Left ventricle myocardium inferior (tissue), 1 donor: ENCODE results near the gene ROBO2. TPM values are rescaled to one million over a fixed set of nuclear protein-coding genes. Genes with fewer than 3 reads are reported as not detected.

Source experiments
- DNase-seq: peaks from one replicate; pipeline ENCODE4 v3.0.0-alpha.2; 2020
- H3K27ac ChIP-seq: fragments of 200-600 bp; replicated peaks from 2 replicates; pipeline ENCODE4 v1.8.0; 2021
- H3K27me3 ChIP-seq: fragments of 200-600 bp; 2 replicates; pipeline ENCODE4 v1.8.0; 2021; ENCODE audit warnings: low read depth
- H3K36me3 ChIP-seq: fragments of 200-600 bp; 2 replicates; pipeline ENCODE4 v1.8.0; 2021
- H3K4me1 ChIP-seq: fragments of 200-600 bp; 2 replicates; pipeline ENCODE4 v1.8.0; 2021
- H3K4me3 ChIP-seq: fragments of 200-600 bp; 2 replicates; pipeline ENCODE4 v1.8.0; 2021; ENCODE audit warnings: mild to moderate bottlenecking, moderate library complexity
- H3K9me3 ChIP-seq: fragments of 200-600 bp; replicated peaks from 2 replicates; pipeline ENCODE4 v1.8.0; 2021
- intact Hi-C: fragments of 100-400 bp; cut with micrococcal nuclease; formaldehyde crosslinking; loops from one replicate; pipeline ENCODE4 v1.11.0; 2022
- total RNA-seq: library from RNA; stranded (reverse); fragmentation: NEBNext Ultra II Directional; extraction: Animal tissue kit (Norgen Biotek cat#: 25700); gene quantifications from one replicate; pipeline ENCODE4 v1.2.1, GENCODE V29; 2021
- TF ChIP-seq, protein P1 (sequence below): fragments of 200-600 bp; IDR thresholded peaks from 2 replicates; pipeline ENCODE4 v1.8.0; 2021; ENCODE audit warnings: antibody characterized with exemption, mild to moderate bottlenecking, borderline replicate concordance
- donor health status: DM: no; HTN: yes; CAD: no; lungs with severe emphysema.

The ROBO2 gene
- total RNA-seq, 1 donor from 2014 or later, result 0.19 TPM

DNA sequence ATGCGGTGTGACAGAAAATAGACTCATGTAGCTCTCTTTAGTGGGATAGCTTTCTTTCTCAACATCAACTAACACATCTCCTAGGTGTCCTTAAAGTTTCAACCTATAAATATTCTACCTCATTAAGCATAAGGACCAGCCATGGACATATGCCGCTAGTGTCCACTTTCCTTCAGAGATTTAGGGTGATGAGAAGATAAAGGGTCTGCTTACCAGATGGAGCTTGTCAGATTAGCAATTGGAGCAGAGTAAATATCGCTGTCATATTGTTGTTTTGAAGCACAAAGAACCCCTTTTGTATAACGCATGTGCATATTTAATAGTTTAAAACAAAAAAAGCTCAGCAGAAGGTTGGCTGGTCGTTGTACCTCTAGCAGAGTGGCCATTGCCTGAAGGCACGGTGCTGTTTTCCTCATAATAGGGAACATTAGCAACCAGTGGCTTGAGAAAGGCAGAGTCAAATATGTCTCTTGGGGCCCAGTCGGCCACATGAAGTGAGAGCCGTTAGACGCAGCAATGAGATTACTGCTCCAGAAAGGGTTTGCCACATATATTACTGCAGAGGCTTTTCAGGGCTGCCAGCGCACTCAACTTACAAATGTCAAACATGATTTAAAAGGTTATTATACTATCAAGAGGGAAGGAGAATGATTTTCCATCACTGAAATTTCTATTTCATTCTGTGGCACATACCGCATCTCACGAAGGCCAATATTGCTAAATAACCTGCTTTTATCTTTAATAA is 264.2 kb downstream of the ROBO2 start:
- TF ChIP-seq, protein P1, sequence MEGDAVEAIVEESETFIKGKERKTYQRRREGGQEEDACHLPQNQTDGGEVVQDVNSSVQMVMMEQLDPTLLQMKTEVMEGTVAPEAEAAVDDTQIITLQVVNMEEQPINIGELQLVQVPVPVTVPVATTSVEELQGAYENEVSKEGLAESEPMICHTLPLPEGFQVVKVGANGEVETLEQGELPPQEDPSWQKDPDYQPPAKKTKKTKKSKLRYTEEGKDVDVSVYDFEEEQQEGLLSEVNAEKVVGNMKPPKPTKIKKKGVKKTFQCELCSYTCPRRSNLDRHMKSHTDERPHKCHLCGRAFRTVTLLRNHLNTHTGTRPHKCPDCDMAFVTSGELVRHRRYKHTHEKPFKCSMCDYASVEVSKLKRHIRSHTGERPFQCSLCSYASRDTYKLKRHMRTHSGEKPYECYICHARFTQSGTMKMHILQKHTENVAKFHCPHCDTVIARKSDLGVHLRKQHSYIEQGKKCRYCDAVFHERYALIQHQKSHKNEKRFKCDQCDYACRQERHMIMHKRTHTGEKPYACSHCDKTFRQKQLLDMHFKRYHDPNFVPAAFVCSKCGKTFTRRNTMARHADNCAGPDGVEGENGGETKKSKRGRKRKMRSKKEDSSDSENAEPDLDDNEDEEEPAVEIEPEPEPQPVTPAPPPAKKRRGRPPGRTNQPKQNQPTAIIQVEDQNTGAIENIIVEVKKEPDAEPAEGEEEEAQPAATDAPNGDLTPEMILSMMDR, result no peak
- Histone ChIP-seq H3K27ac (no peak overlapping the region), H3K27me3 (no peaks in the 10 kb centered on the region), H3K4me1 (no peaks in the 10 kb centered on the region), H3K4me3 (no peak overlapping the region), H3K36me3 (no peaks in the 10 kb centered on the region), H3K9me3 (no peaks in the 10 kb centered on the region)
- DNase-seq, result no peak
- intact Hi-C loops, result no loop called here

DNA sequence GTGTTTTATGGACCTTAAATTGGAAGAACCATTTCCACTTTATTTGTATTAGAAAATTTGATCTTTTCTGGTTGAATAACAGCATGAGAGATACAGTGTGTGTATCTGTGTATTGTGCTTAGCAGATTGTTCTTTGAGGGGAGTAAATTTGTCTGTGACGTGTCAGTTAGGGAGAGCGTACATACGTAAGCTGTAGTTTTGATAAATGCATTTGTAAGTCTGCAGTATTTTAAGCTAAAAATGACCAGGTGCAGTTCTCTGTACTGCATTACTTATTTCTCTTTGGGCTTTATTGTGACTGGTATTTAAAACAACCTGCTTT is 264.8 kb downstream of the ROBO2 start:
- Histone ChIP-seq H3K27me3 (no peaks in the 10 kb centered on the region), H3K27ac (no peak overlapping the region), H3K4me1 (no peaks in the 10 kb centered on the region), H3K36me3 (no peaks in the 10 kb centered on the region), H3K4me3 (no peak overlapping the region), H3K9me3 (no peaks in the 10 kb centered on the region)
- intact Hi-C loops, result no loop called here
- DNase-seq, result no peak
- TF ChIP-seq, protein P1, result no peak

DNA sequence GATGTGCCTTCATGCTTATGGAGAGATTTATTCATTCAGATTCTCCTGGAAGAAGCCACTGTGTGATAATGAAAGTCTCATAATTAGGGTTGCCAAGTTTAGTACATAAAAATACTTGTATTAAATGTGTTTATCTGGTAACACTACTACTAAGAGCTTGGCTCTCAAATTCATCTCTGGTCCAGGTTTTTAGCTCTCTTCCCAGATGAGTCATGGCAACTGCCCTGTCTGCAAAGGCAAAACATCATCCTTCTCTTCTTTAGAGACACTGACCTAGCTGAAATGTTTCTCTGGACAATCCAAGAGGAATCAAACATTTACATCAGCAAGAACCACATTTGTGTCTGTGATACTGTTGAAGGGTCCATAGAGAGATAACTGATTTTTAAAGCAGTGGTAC is 269.6 kb downstream of the ROBO2 start:
- H3K4me3 ChIP-seq, result no peak overlapping the region
- no peak for DNase-seq
- H3K4me1 ChIP-seq, result no peaks in the 10 kb centered on the region
- no peak overlapping the region for H3K27ac ChIP-seq
- no peaks in the 10 kb centered on the region for H3K9me3 ChIP-seq
- intact Hi-C loops, result no loop called here
- no peaks in the 10 kb centered on the region for H3K36me3 ChIP-seq
- TF ChIP-seq, protein P1, result no peak
- H3K27me3 ChIP-seq, result no peaks in the 10 kb centered on the region

DNA sequence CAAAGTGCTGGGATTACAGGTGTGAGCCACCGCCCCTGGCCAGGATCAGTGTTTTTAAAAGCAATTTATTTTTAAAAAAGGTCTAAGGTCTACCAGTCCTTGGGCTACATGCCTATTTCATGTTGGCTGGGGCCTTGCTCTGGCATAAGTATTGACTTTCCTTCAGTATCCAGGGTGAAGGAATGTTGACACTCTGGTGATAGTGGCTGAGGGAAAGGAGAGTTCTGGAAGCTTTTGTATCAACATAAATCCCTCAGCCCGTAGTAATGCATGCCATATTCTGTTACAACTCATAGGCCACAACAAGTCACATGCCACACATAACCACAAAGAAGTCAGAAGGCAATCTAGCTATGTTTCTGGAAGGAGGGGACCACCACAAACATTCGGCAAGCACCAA is 273.9 kb downstream of the ROBO2 start:
- TF ChIP-seq, protein P1, result no peak
- no peaks in the 10 kb centered on the region for H3K27me3 ChIP-seq
- H3K4me1 ChIP-seq, result no peaks in the 10 kb centered on the region
- no peaks in the 10 kb centered on the region for H3K36me3 ChIP-seq
- no peak for DNase-seq
- no peak overlapping the region for H3K27ac ChIP-seq
- H3K9me3 ChIP-seq, result no peaks in the 10 kb centered on the region
- H3K4me3 ChIP-seq, result no peak overlapping the region
- intact Hi-C loops, result no loop called here

DNA sequence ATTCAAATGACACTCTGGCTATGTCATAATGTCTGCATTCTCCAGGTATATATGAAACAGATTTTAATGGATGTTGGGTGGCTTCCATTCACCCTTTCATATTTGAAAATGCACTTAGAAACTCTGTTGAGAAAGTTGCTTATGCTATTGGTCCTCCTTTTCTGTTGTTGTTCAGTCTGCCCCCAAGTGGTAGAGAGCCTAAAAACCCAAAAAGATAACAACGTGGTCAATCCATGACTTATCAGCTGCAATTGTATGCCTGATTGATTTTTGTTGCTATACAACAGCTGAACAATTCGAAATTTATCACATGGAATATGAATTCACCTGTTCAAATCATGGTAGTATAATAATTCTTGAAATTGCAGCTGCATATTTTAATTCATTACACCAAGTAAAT is 279.8 kb downstream of the ROBO2 start:
- Histone ChIP-seq H3K4me1 (no peaks in the 10 kb centered on the region), H3K27ac (no peak overlapping the region), H3K9me3 (no peaks in the 10 kb centered on the region), H3K4me3 (no peak overlapping the region), H3K36me3 (no peaks in the 10 kb centered on the region), H3K27me3 (no peaks in the 10 kb centered on the region)
- TF ChIP-seq, protein P1, result no peak
- no peak for DNase-seq
- intact Hi-C loops, result no loop called here
